HG02610 (cell line): ENCODE measurements around the gene CAPN11.
"Not testable (repeated sequence)": the region's sequence is repeated elsewhere in the genome, so short reads cannot be mapped to it uniquely, and the experiment has no call there.

Source experiments
- ATAC-seq: cut with Tn5 transposase; IDR thresholded peaks from one replicate; pipeline ENCODE4 v1.9.1; 2021; ENCODE audit warnings: mild to moderate bottlenecking, moderate library complexity; ENCODE audit not compliant: unreplicated experiment

Gene CAPN11

DNA sequence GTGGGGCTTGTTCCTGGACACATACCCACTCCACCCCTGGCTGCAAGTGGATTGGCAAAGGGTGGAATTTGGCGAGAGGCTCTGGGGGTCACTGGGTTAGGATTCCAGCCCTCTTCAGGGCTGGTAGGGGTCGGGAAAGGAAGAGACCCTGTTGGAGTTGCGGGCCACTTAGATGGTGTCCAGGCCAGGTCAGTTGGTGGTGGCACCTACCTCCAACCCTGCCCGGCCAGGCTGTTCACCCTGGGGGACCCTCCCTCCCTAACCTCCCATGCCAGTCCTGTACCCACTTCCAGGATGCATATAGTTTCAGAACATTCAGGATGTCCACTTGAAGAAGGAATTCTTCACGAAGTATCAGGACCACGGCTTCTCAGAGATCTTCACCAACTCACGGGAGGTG, 21.0 kb downstream of the CAPN11 start:
- ATAC-seq = no peak

DNA sequence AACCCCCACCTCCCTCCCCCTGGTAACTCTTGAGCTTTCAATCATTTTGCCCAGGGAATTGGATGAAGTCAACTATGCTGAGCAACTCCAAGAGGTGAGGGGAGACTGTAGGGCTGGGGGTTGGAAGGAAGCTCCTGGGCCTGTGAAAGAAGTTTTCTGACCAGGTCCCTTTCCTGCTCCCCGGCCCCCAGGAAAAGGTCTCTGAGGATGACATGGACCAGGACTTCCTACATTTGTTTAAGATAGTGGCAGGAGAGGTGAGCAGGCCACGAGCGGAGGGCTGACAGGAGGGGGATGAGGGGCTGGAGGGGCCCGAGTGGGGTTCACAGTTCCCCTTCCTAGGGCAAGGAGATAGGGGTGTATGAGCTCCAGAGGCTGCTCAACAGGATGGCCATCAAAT, 21.8 kb downstream of the CAPN11 start:
- ATAC-seq = no peak

DNA sequence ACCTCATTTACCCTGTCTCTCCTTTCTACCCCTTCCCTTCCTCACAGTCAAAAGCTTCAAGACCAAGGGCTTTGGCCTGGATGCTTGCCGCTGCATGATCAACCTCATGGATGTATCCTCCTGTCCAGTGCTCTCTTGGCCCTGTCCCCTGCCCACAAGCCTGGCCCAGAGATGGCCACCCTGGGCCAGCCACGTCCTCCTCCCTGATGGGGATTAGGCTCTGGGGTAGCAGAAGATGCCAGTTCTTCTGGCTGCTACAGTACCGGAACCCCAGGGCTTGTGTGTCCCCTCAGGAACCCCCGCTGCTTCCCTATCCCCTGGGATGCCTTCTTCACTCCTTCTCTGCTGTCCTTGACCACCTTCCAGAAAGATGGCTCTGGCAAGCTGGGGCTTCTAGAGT, 22.3 kb downstream of the CAPN11 start:
- ATAC-seq = no peak

DNA sequence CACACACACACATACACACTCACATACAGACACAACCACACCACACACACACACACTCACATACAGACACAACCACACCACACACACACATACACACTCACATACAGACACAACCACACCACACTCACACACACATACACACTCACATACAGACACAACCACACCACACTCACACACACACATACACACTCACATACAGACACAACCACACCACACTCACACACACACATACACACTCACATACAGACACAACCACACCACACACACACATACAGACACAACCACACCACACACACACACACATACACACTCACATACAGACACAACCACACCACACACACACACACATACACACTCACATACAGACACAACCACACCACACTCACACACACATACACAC, 23.2 kb downstream of the CAPN11 start:
- not testable (repeated sequence) for ATAC-seq

DNA sequence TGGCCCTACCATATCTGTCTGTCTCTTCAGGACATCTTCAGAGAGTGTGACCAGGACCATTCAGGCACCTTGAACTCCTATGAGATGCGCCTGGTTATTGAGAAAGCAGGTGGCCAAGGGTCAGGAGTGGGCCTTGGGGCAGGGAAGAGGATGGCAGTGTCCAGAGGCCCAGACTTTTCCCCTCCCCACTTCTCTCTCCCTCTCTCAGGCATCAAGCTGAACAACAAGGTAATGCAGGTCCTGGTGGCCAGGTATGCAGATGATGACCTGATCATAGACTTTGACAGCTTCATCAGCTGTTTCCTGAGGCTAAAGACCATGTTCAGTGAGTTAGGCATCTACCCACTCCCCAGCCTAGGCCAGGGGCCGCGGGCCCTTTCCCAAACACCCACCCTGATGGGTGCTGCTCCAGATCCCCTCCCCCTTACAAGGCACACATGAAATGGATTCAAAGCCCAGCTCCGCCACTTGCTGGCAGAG, 24.3 kb downstream of the CAPN11 start:
- ATAC-seq = no peak

DNA sequence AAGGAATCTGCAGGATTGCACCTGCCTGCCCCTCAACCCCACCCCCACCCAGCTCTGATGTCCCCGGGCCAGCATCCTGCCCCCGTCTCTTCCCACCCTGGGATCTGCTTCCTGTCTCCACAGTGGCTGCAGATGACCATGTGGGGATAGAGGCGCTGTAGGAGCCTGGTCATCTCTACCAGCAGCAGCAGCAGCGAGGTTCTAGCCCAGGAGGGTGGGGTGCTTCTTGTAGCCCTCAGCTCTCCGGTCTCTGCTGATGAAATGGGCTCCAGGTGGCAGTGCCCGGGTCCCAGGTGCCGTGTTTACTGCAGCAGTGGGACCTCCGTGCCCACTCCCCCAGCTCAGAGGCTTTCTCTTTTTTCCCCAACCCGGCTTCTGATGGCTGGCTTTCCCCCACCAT, 25.2 kb downstream of the CAPN11 start:
- ATAC-seq = no peak

DNA sequence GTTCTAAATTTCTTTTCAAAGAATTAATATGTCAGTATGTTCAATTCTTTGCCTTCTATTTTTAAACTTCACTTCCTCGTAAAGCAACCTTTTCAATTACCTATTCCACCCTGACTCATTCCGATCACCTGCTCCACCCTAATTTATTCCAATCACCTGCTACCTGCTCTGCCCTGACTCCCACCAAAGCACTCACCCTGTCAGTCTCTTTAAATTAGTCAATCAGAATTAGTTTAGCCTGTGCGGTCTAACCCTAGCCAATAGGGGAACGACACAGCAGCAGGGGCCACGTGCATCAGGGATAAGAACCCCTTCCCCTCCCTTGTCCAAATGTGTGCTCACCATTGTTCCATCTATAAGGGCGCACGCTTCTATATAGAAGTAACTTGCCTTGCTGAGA, 26.7 kb downstream of the CAPN11 start:
- ATAC-seq = not testable (repeated sequence)

DNA sequence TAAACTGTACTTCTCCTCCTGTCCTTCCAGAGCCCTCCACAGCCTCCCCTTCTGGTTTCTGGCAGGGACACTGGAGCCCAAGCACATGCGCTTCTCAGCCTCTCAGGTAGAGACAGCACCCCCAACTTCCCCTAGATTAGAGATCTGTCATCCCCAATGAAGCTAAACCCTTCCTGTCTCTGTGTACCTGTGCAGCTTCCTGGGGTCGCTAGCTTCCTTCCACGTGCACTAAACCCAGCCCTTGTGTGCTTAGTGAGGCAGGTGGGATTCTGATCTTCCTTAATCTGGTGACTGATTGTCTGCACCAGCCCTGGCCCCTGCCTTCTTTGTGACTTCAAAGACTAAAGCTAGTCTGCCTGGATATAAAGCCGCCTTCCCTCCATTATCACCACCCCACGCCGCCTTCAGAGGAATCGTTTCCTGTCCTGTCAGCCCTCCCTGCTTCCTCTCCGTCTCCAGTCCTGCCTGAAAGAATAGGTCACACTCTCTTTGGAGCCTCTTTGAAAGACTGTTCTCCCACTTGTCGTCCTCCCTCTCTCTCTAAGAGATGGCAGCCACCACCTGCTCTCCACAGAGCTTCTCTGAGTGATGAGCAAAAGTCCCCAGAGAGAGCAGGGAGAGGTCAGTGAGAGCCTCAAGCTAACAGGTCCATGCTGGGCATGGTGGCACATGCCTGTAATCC, 27.5 kb downstream of the CAPN11 start:
- no peak for ATAC-seq

DNA sequence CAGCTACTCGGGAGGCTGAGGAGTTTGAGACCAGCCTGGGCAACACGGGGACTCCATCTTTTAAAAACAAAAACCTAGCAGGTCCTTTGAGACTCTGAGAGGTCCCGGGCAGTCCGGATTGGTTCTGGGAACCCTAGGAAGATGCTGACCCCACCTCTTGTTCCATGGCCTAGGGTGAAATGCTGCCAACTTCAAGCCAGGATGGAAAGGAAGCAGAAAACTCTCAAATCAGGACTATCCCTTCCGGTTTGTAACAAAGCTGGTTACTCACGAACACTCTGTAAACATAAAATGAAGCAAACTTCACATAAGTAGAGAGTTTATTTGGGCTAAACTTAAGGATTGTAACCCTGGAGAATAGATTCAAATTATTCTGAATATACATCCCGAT, 28.0 kb downstream of the CAPN11 start:
- no peak for ATAC-seq

DNA sequence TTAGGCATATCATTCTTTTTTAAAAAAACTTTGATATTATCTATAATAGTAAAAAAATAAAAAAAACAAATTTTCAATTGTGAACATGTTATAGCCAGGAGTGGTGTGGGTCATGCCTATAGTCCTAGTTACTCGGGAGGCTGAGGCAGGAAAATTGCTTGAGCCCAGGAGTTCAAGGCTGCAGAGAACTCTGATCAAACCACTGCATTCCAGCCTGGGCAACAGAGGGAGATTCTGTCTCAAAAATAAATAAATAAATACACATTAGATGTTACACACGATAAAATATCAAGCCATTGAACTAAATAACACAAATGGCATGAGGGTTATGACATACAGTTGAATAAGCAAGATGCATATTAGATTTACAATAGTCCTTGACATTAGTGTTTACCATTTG, 30.2 kb downstream of the CAPN11 start:
- no peak for ATAC-seq

DNA sequence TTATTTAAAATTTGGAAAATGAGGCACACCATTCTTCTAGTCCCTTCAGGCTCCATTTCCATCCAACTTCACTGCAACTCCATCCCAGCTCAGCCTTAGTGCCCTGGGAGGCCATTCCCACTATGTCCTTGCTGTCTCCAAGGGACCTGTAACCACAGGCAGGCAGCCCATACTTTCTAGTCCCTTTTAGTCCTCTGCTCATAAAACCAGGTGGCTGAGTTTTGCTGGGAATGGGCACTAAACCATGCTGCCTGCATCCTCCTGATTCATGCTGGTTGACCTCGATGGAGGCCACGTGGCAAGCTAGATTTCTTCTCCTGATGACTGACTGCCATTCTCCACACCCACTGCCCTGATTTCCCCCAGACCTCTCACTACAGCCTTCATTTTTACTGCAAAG, 30.6 kb downstream of the CAPN11 start:
- no peak for ATAC-seq

DNA sequence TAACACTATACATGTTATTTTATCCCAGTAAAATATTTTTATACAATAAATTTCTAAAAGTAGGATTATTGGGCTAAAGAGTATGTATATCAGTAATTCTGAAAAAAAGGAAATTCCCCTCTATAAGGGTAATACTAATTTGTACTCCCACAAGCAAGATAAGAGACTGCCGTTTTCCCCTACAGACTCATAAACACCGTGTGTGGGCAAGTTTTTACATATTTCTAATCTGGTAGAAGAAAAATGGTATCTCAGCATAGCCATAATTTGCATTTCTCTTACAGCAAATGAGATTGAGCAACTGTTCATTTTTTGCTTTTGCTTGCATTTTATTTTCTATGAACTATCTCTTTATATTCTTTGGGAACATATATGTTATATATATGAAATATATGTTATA, 32.1 kb downstream of the CAPN11 start:
- ATAC-seq = peak; percentile 80

DNA sequence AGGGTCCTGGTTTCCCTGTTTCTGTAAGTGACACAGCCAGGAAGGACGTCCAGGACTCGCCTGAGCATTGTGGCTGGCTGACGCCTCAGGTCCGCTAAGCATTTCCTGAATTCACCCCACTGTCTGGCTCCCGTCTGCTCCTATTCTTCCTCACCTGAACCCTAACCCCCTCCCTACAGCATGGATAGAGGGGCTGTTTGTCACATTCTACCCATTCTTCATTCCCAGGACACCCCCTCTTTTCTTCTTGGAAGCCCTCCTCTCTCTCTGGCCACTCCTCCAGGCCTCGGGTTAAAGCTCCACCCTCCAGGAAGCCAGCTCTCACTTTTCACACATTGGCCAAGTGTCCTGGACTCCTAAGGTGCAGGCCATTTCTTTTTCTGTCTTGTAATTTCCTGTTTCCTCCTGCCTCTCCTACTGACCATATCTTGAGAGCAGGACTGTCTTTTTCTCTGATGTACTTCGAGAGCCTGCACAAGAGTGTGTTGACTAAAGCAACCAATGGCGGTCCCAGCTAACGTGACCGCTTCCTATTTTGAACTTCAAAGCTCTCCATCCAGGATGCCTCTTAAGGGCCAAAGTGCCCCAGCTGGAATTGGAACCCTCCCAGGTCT, 33.9 kb downstream of the CAPN11 start:
- ATAC-seq = no peak

DNA sequence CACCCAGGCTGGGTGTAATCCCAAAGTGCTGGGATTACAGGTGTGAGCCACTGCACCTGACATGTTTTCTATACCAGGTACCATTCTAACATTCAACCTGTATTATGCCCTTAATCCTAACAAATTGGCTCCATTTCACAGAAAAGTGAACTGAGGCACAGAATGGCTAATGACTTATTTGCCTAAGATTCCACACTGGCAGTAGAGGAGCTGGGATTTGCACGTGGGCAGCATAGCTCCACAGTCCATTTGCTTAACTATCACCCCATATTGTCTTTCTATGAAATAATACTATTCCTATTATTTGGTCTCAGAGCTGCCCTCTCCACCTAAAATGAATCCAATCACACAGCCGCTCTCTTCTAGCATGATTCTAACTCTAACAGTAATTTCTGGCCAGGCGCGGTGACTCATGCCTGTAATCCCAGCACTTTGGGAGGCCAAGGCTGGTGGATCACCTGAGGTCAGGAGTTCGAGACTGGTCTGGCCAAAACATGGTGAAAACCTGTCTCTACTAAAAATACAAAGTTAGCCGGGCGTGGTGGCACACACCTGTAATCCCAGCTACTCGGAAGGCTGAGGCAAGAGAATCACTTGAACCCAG, 34.8 kb downstream of the CAPN11 start:
- no peak for ATAC-seq

DNA sequence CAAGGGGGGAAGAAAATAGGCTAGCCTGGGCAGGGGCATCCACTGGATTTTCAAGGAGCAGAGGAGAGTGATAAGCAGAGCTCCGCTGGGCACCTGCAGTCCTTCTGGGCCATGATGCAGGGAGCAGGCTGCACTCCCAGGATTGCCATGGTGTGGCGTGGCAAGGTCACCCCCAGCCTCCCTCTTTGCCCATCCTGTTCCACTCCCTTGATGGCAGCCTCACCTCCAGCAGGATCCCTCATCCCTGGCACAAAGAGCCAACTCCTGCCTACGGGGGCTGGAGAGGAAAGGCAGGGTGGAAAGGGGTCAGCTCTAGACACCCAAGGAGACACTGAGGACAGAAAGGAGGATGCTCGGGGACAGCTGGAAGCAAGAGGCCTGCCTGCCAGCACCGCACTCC, 35.7 kb downstream of the CAPN11 start:
- ATAC-seq = no peak

DNA sequence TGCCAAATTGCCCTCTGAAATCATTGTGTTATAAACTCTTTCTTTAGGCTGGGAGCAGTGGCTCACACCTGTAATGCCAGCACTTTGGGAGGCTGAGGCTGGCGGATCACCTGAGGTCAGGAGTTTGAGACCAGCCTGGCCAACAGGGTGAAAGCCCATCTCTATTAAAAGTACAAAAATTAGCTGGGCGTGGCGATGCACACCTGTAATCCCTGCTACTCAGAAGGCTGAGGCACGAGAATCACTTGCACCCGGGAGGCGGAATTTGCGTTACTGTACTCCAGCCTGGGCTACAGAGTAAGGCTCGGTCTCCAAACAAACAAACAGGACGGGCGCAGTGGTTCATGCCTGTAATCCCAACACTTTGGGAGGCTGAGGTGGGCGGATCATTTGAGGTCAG, 37.7 kb downstream of the CAPN11 start:
- not testable (repeated sequence) for ATAC-seq

DNA sequence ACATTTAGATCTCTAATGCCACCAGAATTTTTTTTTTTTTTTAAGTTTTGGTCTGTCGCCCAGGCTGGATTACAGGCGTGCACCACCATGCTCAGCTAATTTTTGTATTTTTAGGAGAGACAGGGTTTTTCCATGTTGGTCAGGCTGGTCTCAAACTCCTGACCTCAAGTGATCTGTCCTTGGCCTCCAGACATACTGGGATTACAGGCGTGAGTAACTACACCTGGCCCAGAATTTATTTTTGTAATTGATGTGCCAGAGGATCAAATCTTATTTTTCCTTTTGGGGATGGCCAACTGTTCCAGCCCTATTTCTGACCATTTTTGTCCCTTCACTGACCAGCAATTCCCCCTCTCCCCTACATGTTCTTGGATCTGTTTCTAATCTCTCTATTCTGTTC, 40.1 kb downstream of the CAPN11 start:
- no peak for ATAC-seq

DNA sequence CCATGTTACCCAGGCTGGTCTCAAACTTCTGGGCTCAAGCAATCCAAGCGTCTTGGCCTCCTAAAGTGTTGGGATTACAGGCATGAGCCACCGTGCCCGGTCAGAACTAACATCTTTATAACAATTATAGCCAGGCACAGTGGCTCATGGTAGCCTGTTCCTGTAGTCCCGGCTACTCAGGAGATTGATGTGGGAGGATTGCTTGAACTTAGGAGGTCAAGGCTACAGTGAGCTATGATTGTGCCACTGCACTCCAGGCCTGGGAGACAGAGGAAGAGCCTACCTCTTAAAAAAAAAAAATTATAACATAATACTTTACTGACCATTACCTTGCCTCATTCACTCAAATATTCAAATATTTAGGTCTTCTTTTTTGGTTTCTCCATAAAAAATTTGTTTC, 41.3 kb downstream of the CAPN11 start:
- ATAC-seq = no peak

DNA sequence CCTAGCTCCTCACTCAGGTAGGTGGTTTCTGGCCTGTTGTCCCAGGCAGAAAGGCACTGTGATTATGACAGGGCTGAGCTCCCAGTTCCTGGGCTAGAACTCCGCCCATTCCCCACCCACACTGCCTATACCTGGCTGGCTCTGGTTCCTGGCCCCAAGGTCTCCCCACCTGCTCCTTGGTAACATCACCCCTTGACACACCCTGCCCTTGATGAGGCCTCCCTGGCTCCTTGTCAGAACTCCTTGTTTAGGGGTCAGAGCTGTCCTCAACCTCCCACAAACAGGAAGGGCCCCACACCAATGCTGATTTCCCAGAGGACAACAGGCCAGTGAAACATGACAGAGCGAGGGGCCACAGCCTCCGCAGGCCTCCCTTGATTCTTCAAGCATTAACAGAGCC, 42.6 kb downstream of the CAPN11 start:
- ATAC-seq = no peak

DNA sequence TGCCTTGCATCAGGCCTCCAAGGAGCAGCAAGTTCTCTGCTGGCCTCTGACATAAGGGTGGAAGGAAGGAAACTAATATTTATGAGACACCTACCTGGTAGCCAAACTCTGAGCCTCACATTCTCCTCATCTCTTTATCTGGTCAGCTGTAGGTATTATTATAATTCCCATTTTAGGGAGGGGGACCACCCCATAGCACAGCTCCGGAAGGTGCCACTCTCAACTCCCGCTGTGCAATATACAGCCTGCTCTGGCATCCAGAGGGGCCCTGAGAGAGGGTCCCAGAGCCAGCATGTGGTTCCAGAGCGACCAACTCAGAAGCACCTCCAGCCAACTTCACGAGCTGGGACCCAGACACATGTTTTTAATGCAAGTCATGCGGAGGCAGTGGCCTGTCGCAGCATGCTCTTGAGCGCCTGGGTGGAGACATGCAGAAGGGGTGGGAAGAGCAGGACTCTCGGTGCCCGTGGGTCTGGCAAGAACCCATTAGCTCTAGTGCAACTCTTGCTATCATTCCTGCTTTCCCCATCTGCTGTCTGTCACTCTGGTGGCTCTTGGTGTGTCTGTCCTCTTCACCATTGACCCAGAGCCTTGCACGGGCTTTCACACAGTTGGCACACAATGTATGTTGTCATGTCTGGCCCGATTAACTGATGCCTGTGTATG, 43.2 kb downstream of the CAPN11 start:
- ATAC-seq = no peak

DNA sequence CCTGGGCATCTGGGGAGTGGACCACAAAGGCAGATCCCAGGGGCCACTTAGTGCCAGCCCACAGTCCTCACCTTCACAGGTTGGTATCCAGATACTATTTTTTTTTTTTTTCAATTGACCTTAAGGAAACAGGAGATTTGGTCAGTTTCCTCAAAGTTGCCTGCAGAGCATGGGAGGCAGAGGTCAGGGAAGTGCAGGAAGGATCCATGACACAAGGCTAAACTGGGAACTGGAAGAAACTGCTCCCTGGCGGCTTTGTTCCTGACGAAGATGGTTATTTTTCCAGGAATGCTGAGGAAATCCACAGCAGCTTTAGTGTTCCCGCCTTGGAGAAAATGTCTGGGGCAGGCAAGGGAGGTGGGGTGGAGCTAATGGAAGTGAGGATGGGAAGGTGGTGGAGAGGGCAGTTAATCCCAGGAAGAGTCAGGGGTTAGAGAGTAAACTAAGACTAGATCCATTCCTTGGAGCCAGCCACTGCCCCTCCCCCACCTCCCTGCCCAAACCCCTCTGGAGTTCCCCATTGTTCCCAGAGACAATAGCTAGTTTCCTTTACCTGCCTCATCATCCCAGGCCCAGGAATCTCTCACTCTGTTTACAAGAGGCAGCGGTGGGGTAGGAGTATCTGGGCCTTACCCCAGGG, 43.8 kb downstream of the CAPN11 start:
- no peak for ATAC-seq
